GM12801 (cell line): ENCODE measurements around the gene VPS9D1.

Experiments used
- TF ChIP-seq, protein P1 (sequence below): IDR thresholded peaks from one replicate; pipeline ENCODE4 v1.5.1; 2011; ENCODE audit warnings: control low read depth; ENCODE audit not compliant: insufficient read length; ENCODE audit errors: extremely low read depth

The VPS9D1 gene

DNA sequence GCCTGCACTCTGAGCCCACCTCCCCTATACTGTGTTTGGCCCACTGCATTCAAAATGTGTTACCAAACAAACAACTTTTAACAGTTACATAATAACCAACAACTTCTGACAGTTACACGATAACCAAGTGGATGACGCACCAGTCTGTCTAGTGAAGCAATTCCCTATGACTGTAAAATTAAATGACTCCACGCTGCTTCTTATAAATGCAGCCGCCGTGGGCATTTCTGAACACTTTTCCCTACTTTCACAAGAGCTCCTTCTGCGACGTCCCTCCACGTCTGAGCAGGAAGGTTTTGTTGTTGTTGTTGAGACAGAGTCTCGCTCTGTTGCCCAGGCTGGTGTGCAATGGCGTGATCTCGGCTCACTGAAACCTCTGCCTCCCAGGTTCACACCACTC, 28.2 kb upstream of the VPS9D1 start:
- TF ChIP-seq, protein P1, sequence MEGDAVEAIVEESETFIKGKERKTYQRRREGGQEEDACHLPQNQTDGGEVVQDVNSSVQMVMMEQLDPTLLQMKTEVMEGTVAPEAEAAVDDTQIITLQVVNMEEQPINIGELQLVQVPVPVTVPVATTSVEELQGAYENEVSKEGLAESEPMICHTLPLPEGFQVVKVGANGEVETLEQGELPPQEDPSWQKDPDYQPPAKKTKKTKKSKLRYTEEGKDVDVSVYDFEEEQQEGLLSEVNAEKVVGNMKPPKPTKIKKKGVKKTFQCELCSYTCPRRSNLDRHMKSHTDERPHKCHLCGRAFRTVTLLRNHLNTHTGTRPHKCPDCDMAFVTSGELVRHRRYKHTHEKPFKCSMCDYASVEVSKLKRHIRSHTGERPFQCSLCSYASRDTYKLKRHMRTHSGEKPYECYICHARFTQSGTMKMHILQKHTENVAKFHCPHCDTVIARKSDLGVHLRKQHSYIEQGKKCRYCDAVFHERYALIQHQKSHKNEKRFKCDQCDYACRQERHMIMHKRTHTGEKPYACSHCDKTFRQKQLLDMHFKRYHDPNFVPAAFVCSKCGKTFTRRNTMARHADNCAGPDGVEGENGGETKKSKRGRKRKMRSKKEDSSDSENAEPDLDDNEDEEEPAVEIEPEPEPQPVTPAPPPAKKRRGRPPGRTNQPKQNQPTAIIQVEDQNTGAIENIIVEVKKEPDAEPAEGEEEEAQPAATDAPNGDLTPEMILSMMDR: no peak

DNA sequence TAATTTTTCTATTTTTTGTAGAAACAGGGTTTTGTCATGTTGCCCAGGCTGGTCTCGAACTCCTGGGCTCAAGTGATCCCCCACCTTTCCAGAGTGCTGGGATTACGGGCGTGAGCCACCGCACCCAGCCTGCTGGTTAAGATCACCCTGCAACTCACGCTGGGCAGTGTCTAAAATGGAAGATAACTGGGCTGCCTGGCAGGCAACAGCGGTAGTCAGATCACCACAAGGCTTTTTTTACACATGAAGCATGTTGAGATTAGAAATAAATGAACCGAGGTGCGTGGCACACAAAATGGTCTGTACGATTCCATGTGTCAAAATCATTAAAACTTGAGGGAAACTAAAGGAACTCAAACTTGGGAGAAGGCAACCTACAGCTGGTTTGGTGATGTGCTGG, 27.4 kb upstream of the VPS9D1 start:
- TF ChIP-seq, protein P1: no peak

DNA sequence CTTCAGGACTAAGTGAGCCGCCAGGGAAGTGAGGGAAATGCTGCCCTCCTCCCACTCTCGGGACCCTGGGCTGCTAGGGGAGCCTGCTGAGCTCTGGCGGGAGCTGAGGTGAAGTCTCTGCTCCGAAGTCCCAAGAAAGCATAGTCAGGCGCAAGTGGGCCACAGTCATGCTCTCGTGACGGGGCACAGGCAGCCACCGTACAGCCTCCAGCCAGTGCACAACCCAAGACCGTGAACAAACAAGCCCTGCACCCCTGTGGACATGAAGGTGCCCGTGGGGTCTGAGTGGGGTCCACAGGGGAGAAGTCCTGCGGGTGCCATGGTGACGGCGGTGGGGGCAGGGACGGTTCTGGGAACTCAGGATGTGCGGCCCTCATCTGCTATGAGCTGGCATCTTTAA, 25.3 kb upstream of the VPS9D1 start:
- TF ChIP-seq, protein P1: no peak

DNA sequence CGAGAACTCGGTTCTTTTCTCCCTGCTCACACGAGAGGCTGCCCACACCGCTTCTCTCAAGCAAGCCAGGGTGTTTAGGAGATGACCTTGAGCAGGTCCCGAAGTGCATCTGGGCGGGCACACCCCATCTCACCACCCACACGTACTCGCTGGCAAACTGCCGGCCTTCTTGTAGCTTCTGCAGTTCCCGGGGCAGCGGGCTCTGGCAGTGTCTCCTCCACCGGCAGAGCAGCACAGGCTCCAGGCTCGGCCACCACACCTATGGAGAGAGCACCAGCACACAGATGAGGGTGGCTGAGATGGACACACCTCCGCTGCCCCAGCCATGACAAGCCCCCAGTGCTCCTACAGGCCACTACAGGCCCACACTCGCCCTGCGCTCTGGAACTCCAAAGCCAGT, 24.1 kb upstream of the VPS9D1 start:
- TF ChIP-seq, protein P1: no peak

DNA sequence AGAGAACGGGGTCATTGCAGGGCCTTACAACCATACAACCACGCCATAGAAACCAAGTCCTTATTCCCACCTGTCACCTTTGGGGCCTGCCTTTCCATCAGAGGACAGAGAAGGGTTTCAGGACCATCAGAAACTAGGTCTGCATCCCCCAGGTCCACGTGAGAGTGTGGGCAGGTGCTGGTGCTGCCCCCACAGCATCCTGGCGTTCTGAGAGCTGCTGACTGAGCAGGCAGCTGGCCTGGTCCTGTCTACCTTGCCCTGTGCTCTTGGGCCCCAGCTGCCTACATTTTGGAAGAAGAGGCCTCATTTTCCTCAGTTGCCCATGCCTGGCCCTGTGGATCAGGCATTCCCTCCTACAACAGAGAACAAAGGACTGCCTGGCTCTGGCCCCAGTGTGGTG, 22.2 kb upstream of the VPS9D1 start:
- TF ChIP-seq, protein P1: no peak

DNA sequence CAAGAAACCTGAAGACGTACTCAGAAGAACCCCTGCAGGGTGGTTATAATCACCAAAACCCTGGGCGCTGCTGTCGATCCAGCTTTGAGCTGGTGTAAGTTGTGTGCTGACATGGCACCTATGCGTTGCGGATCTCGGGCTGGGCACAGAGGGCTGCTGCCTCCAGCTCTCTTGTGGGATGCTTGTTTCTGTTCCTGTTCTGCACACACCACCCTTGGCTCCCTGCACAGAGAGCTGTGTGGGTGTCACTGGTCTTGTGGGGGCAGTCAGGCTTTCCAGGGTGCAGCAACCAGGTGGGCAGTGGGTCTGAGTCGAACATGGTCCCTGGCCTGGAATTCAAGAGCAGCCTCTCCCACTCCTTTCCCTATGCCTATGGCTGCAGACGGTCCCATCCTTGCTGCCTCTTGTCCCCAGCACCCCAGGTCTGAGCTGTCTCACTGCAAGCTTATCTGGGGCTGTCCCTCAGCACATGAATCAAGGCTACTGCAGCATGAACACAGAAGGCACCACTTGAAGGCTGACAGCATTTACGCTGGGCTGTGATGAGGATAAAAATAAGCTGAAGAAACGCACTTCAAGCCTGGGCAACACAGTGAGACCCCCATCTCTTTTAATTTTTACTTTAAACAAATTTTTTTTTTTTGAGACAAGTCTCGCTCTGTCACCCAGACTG, 20.8 kb upstream of the VPS9D1 start:
- TF ChIP-seq, protein P1: no peak

DNA sequence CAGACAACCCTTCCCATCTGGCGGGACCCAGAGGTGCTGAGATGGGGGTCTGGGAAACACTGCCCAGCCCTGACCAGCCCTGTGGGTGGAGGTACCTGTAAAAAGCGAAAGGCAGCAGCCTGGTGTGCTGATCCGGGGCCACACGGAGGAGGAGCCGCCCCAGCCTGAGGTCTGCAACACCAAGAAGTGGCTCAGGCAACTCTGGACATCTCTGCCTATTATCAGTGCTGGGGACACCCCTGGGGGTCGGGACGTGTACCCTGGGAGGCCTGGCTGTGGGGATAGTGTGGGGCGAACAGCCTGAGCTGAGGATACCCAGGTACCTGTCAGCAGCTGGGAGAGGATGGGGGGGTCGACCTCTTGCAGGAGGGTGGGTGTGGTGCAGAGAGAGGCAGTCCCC, 18.7 kb upstream of the VPS9D1 start:
- TF ChIP-seq, protein P1: no peak
